ENCODE measurements around the gene SOWAHA.

Gene SOWAHA

DNA sequence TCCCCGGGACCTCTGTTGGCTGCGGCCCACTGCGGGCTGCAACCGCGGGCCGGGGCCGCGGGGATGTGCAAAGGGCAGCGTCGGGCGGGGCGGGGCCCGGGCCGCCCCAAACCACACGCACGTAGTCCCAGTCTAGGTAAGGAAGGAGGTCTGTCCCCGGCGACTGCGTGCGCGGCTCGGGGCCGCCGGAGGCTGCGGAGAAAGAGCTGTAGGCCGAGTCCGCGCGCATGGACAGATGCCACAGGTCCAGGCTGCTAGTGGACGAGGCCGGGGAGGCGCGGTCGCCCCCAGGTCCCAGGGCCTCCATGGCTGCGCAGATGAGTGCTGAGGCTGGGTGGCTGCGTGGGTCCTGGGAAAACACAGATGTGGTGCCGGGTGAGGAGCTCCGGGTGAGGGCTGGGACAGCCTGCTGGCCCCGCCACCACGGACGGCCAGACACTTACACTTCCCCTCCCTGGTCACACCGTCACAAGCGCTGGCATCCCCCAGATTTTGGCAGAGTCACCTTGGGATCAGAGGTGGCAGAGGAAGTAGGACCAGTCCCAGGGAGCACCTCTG is 12.8 kb downstream of the SOWAHA start:
- no peak for DNase-seq (ENCODE audit: low read depth)

DNA sequence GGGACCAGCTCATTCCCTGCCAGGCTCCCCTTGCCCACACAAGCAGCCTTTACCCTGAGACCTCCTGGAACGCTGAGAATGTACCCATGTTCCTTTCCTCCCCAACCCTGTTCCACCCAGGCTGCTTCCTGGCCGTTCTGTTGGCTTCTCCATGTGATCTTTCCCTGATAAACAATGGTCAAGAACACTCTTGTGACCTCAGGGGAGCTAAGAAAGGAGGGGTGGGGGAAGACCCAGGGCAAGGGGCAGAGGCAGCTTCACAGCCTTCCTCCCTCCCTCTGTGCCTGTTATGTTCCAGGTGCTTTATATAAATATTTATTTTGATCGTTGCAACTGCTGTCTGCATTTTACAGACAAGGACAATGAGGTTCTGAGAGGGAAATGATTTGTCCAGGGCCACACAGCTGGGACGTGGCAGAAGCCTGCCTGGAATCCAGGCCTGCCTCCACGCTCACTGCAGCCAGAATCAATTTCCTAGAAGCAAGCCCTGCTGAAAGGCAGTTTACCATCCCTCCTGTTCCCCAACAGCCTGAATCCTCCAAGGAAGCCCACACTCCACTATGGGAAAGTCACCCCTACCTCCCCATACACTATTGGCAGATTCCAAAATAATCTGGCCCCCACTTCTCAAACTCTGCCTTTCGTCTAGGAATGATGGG is 13.5 kb downstream of the SOWAHA start:
- no peak for DNase-seq (ENCODE audit: low read depth)

DNA sequence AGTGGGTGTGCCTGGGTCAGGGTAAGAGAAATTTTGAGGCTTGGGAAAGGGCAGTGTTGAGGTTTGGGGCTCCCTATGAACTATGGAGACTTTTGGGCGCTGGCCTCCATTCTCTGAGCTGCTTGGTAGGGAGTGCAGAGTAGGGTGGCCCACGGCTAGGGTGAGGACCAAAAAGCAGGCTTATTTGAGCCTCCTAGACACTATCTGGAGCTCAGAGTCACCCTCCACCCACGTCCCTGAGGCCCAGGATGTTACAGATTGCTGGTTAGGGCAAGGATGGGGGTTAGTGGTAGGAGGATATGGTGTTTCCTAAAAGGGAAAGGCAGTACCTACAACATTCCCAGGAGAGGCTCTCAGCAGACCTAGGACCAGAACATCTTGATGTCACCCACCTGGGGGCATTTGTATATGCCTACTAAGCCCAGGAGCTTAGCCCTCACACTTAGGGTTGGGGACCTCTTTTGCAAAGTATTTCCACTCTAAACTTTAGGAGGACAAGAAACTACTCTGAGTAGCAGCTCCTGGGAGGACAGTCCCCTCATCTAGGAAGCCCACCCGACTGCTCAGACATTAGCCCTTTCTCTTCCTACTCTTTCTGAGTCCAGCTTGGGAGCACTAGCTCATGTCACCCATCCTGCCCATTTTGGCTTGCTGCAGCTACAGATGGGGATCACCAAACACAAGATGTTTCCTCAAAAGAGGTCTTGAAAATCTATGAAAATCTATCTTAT is 15.0 kb downstream of the SOWAHA start:
- DNase-seq (ENCODE audit: low read depth), result no peak

DNA sequence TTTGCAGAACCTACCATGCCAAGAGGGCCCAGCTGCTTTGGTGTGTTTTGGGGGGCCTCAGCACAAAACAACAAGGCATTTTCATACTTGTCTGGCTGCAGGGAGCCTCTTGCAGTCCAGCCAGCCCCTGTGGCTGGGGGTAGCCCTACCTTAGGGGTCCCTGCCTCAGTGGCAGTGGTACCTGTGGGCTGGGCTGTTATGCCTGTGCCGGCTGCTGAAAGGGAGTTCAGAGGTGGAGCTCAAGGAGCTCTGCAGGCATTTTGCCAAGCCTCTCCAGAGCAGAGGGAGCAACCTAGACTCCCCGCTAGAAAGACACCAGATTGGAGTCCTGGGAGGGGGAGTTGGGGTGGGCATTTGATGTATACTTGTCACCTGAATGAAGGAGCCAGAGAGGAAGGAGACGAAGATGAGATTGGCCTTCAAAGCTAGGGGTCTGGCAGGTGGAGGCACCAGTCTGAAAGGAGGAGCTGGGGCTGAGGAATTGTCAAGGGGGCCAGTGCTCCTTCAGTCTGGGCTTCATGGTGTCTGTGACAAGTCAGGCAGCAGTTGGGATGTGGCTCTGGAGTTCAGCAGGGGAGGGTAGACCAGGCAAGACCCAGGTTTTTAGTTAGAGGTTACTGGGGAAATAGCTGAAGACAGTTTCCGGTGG is 15.9 kb downstream of the SOWAHA start:
- DNase-seq (ENCODE audit: low read depth), result no peak

DNA sequence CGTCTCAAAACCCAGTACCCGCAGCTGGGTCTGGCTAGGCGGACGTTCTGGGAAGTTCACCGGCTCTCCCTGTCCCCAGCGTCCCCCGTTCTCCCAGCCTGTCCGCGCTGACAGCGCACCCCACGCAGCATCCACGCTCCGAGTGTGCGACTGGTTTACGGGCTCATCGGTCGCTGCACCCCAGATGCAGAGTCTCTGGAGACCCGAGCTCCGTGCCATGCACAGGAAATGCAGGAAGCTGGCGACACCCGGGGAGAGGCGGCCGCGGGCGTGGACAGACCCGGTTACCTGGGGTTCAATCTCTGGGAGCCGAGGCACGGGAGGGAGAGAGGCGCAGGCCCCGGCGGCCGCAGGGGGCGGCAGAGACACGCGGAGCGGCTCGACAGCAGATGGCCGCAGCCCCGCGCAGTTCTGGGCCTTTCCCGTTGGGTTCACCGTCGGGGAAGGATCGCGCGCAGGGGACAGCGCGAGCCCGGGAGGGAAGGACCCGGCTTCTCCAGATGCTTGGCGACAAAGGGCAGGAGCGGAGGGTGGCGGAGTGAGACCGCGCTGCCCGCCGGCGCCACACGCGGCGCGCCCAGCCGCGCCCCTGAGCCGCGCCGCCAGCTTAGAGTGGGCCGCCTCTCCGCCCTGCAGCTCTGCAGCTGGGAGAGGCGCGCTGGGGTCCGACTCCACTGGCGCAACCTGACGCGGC is 16.8 kb downstream of the SOWAHA start:
- no peak for DNase-seq (ENCODE audit: low read depth)

DNA sequence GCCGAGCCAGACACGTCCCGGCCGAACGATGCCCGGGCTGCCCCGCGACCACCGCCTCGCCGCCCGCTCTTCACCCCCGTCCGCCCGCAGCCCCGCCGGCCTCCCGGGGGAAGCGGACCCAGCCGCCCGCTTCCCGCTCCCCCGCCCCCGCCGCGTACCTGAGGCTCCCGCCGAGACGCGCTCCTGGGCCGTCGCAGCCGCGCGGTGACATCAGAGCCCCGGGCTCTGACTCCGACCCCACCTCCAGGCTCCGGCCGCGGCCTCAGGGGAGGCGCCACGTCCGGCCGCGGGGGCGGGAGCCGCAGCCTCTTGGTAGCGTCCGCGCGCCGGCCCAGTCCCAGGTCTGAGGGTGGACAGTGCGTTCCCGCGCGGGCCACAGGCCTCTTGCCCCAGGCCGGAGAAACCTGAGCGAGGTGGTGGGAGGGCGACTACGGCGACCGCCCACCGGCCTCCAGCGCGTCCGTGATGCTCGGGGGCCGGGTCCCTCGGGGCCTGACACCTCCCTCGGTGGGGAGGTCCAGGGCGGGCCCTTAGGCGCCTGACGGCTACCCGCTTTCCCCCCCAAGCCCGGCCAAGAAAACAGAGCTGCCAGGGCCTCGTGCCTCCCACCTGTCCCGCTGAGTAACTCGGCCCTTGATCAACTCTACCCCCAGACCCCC is 17.5 kb downstream of the SOWAHA start, which contains the start of gene SHROOM1:
Gene SHROOM1 (minus strand): TSS at position 212 of the 659 bp plus-strand sequence. CDS start 4,507 bp downstream, outside the sequence.
- DNase-seq (ENCODE audit: low read depth), result no peak

DNA sequence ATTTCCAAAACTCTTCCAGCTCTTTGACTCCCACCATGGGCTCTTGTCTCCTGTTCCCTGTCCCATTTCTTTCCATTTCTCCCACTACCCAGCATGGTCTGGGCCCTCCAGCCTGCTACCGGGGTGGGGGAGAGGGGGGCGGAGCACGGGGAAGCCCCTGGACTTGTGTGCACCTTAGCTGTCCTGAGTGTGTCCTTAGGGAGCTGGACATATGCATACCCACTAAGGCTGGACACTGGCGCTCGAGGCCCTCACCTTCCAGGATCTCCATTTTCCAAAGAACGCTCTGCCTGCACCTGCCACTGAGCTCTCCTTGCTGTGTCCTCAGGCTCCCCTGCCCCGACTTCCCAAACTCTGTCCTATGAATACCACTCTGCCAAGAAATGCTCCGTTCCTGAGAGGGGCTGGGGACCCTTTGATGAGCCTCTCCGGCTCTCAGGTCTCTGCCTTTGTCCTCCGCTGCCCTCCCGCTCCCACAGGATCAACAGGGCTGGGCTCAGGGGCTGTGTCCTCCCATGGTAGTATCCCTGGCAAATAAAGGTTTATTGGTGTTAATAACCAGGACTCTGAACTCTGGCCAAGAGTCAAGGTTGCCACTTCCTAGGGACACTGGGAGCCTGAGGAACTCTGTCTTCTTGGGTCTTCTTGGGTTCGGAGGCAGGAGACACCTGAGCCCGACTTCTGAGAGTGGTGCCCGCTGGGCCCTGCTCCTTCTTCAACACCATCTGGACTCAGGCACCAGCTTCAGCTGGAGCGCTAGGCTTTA is 18.2 kb downstream of the SOWAHA start:
- no peak for DNase-seq (ENCODE audit: low read depth)

DNA sequence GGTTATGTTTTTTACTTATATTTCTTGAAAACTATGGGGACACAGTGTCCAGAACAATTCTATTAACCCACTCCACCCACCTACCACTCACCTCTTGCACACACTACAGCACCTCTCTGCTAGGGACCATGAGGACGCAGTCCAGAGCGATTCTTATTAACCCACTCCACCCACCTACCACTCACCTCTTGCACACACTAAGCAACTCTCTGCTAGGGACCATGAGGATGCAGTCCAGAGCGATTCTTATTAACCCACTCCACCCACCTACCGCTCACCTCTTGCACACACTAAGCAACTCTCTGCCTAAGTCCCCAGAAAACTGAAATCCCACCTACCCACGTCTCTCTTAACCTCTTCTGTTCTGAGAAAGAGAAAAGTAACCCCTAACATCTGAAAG is 19.5 kb downstream of the SOWAHA start:
- no peak for DNase-seq (ENCODE audit: low read depth)

DNA sequence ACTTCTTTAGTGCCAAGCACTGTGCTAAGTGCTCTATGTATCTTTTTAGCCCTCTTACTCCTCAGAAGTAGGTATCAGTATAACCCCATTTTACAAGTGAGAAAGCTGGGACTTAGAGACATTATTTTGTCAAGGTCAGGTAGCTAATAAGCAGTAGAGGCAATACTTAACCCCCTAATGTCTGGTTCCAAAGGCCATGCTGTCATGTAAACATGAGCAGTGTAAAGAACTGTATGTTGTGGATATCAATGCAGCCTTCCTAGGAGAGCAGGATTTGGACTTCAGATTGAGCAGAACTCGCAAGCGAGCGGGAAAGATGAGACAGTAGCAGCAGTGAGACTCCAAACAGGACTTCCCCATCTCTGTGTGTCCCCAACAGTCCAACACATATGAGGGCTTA is 21.0 kb downstream of the SOWAHA start:
- DNase-seq (ENCODE audit: low read depth), result no peak

DNA sequence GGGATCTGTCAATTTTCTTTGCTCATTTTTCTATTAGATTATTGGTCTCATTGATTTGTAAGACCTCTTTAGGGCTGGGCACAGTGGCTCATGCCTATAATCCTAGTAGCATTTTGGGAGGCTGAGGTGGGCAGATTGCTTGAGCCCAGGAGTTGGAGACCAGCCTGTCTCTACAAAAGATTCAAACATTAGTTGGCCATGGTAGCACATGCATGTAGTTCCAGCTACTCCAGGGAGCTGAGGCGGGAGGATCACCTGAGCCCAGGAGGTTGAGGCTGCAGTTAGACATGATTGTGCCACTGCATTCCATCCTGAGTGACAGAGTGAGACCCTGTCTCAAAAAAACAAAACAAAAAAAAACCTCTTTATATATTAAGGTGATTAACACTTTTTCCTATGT is 23.8 kb downstream of the SOWAHA start:
- no peak for DNase-seq (ENCODE audit: low read depth)

DNA sequence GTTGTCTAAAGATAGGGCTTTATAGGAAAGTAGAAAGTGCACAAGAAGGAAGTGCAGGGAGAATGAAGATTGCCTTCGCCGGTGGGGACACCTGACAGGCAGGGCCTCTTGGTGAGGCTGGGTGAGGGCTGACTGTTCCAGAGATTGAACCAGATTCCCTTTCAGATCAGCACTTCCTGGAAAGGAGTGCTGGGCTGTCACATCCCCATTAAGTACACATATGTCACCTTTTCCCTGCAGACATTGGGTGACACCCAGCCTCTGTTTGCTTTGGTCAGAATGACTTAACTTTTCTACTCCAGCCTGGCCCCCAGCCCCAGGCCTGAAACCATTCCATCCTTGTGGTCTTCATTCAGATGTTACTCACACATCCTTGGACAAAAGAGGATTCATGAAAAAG is 24.8 kb downstream of the SOWAHA start:
- no peak for DNase-seq (ENCODE audit: low read depth)

DNA sequence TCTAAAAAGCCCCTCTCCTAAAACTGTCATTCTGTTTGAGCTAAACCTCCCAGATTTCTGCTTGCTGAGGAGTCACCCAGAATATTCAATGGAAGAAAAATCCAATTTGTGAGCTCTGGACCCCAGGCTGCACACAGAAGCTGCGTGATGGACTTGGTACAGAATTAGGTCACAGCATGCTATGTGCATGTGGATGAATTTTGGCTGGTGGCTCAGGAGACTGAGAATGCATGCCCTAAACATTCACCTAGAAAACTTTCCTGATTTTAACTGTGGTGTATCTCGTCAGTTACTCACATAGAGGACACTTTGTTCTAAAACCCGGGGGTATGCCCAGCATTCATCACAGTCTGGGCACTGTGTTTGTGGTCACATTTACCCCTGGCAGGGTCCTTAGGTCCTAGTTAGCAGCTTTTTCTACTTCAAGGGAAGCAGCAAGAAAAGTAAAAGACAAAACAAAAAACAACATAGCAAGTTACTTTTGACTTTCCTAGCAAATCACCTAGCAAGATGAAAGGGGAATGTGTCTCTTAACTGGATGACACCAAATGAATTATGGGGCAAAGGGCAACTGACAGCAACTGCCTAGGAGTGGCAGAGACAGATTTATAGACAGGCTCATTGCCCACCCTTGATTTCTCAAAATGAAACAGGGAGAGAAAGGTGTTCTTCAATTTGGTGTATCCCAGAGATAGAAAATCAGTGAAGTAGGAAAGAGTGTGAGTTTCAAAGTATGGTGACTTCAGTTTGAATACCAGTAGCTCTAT is 25.6 kb downstream of the SOWAHA start:
- DNase-seq (ENCODE audit: low read depth), result no peak

DNA sequence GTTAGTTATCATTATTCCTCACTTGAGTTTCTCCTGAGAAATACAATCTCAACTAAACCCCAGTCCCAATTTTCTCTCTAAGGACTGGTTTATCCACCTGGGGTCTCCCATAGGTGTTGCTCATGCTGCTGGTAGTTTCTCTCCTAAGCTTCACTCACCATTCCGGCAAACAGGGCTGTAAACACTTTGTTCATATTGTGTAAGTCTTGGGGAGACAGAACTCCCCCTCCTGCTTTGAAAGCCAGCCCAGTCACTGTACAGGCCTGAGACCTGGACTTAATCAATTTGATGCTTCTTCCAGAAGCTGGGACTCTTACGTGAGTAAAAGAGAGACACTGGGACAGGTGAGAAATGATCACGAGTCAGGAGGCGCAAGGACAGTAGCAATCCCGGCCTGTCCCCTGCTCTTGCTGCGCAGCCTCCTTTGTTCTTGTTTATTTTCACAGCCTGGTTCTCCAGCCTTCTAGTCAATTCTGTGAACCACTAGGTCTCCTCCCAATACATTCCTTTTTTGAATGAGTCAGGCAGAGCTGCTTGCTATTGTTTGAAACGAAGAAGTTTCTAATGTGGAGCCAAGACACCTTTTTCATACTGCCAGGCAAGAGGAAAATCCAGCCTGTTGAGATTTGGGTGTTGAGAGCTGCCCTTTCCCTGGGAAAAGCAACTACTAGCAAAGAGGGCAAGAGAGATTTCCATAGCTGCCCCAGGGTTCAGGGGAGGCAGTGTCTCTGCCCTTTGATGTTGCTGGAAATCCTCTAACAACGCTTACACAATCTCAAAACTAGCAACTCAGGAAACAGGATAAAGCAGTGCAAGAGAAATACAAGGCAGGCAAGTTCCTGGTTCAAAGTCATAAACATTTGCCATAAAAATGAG is 26.6 kb downstream of the SOWAHA start:
- DNase-seq (ENCODE audit: low read depth), result no peak

DNA sequence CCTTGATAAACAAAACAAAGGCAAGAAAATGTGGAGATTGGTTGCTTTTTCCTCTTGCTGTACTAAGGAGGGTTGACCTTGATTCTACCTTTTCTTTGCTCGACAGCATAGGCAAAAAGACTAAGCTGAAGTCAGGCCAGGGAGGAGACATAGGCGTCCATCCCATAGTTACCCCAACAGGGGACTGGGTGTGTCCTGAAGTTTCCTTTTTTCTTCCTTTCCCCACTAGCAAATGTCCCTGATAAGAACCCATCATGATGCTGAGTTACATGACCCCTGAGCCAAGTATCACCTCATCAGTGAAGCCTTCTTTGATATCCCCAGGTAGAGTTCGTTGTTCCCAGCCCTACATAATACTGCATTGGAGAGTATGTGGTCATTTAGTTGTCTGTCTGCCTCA is 27.2 kb downstream of the SOWAHA start:
- no peak for DNase-seq (ENCODE audit: low read depth)

DNA sequence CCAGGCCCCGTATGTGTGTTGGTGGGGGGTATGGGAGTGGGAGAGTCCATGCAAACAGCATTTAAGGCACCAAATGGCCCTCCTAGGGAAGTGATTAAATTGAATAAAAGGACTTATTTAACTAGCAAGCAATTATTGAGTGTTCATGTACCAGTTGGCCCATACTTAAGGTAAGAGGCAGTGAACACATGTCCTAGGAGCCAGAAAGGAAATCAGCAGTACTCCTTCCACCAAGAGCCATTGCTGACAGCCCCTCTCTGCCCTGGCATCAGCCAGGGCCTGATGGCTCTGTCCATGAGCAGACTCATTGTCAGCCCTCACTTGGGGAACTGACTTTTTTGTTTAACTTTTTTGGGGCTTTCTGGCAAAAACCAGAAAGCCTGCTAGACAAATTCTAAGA is 27.8 kb downstream of the SOWAHA start:
- no peak for DNase-seq (ENCODE audit: low read depth)

DNA sequence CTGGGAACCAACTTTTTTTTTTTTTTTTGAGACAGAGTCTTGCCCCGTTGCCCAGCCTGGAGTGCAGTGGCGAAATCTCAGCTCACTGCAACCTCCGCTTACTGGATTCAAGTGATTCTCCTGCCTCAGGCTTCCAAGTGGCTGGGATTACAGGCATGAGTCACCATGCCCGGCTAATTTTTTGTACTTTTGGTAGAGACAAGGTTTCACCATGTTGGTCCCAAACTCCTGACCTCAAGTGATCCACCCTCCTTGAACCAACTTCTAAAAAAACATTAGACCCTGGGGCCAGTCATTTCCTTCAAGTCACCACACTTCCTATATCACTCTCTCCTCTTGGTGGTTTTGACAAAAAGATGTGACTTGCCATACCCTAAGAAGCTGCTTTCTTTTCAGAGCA is 28.2 kb downstream of the SOWAHA start:
- no peak for DNase-seq (ENCODE audit: low read depth)

DNA sequence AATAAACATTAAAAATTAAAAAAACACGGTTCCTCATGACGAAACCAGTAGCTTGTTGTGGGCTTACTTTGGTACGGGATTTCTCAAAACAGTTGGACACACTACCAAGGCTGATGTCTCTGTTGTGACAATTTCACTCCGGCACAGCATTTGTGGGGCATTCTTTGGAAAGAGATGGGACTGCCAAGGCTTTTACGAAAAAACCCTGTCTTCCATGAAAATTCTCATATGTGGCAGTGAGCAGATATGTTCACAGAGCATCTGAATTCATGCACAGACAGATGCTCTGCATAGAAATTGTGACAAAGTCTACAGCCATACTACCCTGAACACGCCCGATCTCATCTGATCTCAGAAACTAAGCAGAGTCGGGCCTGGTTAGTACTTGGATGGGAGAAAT is 35.2 kb downstream of the SOWAHA start:
- no peak for DNase-seq (ENCODE audit: low read depth)

DNA sequence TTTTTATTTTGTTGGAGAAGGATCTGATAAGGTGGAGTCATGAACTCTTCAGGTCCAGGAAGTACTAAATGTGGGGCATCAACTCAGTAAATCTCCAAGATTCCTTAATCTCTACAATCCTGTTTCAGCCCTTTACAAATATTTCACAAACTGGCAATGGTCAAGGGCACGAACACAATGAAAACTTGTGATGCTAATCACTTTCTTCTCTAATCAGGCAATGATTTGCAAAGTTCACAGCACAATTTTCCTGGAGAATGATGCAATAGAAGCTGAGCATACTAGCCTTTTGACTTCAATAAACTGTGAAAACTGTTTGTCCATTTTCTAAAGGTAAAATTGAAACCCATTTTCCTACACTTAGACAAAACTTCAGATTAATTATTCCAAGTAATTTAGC is 36.2 kb downstream of the SOWAHA start:
- DNase-seq (ENCODE audit: low read depth), result no peak

DNA sequence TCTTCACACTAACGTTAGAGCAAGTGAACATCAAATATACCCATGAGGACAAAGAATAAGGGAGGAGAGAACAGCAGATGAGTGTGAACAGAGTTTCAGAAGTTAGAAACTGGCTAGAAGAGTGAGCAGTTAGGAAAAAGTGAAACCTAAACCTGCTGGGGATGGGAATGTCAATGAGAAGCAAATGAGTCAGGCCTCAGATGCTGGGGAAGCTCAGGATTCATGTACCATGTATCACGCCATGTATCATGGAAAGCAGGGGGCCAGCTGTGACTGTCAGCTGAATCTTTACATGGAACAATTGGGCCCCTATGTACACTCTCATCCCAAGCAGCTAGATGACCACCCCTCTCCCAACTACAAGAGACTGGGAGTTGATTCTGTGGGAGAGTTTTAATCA is 37.0 kb downstream of the SOWAHA start:
- DNase-seq (ENCODE audit: low read depth), result no peak
